ENCODE results near the gene ITCH.

DNA sequence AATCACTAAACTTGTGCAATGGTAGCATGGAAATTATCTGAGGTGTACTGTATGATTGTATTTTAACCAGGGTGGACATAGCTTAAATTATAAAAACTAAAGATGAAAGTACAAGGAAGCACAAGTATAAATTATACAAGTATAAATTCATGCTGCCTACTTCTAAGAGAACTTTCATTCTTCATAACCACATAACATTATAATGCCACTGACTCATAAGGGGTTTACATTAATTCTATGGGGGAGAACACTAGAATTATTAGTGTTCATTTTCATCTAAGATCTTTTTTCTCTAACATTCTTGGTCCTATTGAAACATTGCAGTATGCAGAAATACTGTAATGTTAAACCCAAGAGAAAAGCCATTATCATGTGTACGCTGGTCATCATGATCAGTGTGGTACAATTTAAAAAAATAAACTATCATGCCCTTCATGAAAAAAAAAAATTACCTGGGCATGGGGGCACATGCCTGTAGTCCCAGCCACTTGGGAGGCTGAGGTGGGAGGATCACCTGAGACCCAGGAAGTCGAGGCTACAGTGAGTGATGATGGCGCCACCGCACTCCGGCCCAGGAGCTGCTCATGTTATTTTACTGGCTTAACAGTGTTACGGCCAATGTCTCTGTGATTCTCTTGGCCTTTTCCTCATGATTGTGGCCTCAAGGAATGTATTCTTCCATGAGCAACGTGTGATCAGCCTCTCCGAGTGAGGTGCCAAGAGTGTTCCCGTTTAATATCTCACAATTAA is 34.0 kb upstream of the ITCH start:
- TF ChIP-seq, protein P1, sequence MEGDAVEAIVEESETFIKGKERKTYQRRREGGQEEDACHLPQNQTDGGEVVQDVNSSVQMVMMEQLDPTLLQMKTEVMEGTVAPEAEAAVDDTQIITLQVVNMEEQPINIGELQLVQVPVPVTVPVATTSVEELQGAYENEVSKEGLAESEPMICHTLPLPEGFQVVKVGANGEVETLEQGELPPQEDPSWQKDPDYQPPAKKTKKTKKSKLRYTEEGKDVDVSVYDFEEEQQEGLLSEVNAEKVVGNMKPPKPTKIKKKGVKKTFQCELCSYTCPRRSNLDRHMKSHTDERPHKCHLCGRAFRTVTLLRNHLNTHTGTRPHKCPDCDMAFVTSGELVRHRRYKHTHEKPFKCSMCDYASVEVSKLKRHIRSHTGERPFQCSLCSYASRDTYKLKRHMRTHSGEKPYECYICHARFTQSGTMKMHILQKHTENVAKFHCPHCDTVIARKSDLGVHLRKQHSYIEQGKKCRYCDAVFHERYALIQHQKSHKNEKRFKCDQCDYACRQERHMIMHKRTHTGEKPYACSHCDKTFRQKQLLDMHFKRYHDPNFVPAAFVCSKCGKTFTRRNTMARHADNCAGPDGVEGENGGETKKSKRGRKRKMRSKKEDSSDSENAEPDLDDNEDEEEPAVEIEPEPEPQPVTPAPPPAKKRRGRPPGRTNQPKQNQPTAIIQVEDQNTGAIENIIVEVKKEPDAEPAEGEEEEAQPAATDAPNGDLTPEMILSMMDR (IDR thresholded peaks at IDR 0.05; ENCODE audit: poor library complexity, severe bottlenecking) = no peak
- TF ChIP-seq EZH2 (IDR thresholded peaks at IDR 0.05; ENCODE audit: borderline replicate concordance, insufficient read depth, low read length, poor library complexity, severe bottlenecking) (no peak), POLR2AphosphoS5 (IDR thresholded peaks at IDR 0.05) (no peak)

Measured in neural cell (in vitro differentiated cells).